Hematopoietic multipotent progenitor cell treated with erythropoietin and hydrocortisone succinate and interleukin-3 and kit ligand, for 15 days (in vitro differentiated cells): ENCODE results near the gene SH2D3A.

ENCODE experiments used
- DNase-seq: peaks from one replicate; pipeline ENCODE4 v3.0.0-alpha.2; 2015; ENCODE audit warnings: low spot score

The SH2D3A gene

GRCh38 chr19:6737873-6738786, 29.1 kb downstream of the SH2D3A start:
- peak; percentile 99 for DNase-seq

GRCh38 chr19:6737284-6737872, 29.9 kb downstream of the SH2D3A start, which contains the start of gene GPR108:
Gene GPR108 (minus strand): TSS chr19:6737580. CDS start chr19:6737576, 4 bp downstream.
- DNase-seq = peak; percentile 11

GRCh38 chr19:6736917-6737283, 30.3 kb downstream of the SH2D3A start:
- no peak for DNase-seq

- DNase-seq = peak; percentile 61
These were observed 30.9 kb downstream of the SH2D3A start for GRCh38 chr19:6736169-6736916.

GRCh38 chr19:6735181-6735911, 31.9 kb downstream of the SH2D3A start:
- DNase-seq = no peak

- no peak for DNase-seq
These were observed 33.0 kb downstream of the SH2D3A start for GRCh38 chr19:6734096-6734696.

GRCh38 chr19:6733338-6734095, 33.7 kb downstream of the SH2D3A start:
- DNase-seq = no peak

- no peak for DNase-seq
These were observed 34.4 kb downstream of the SH2D3A start for GRCh38 chr19:6732803-6733337.

- DNase-seq = no peak
These were observed 35.4 kb downstream of the SH2D3A start for GRCh38 chr19:6731822-6732221.

- no peak for DNase-seq
These were observed 36.1 kb downstream of the SH2D3A start for GRCh38 chr19:6730941-6731670.

GRCh38 chr19:6730153-6730804, 37.0 kb downstream of the SH2D3A start:
- DNase-seq = peak; percentile 82

- DNase-seq = no peak
These were observed 37.6 kb downstream of the SH2D3A start for GRCh38 chr19:6729573-6730152.

- no peak for DNase-seq
These were observed 38.9 kb downstream of the SH2D3A start for GRCh38 chr19:6728346-6728745.

GRCh38 chr19:6725513-6726231, 41.6 kb downstream of the SH2D3A start:
- no peak for DNase-seq

GRCh38 chr19:6724631-6725492, 42.4 kb downstream of the SH2D3A start:
- DNase-seq = no peak

- no peak for DNase-seq
These were observed 43.5 kb downstream of the SH2D3A start for GRCh38 chr19:6723738-6724137.

- DNase-seq = no peak
These were observed 44.1 kb downstream of the SH2D3A start for GRCh38 chr19:6723108-6723618.
